HG03135 (cell line): ENCODE results near the gene CCDC102B.
"Not testable (repeated sequence)": the region's sequence is repeated elsewhere in the genome, so short reads cannot be mapped to it uniquely, and the experiment has no call there.

Experiments
- ATAC-seq: cut with Tn5 transposase; IDR thresholded peaks from one replicate; pipeline ENCODE4 v1.9.1; 2021; ENCODE audit warnings: mild to moderate bottlenecking, moderate library complexity; ENCODE audit not compliant: unreplicated experiment

CCDC102B gene

GRCh38 chr18:68826121-68826520, 28.2 kb downstream of the CCDC102B start:
- ATAC-seq, result no peak

- ATAC-seq, result no peak
Measured at GRCh38 chr18:68830256-68831045, 32.6 kb downstream of the CCDC102B start.

GRCh38 chr18:68833756-68834155, 35.9 kb downstream of the CCDC102B start:
- no peak for ATAC-seq

- ATAC-seq, result no peak
Measured at GRCh38 chr18:68837665-68838451, 40.0 kb downstream of the CCDC102B start.

- no peak for ATAC-seq
Measured at GRCh38 chr18:68839701-68840100, 41.8 kb downstream of the CCDC102B start.

GRCh38 chr18:68840554-68841263, 42.8 kb downstream of the CCDC102B start:
- ATAC-seq, result no peak

GRCh38 chr18:68841301-68841700, 43.4 kb downstream of the CCDC102B start:
- ATAC-seq, result no peak

GRCh38 chr18:68842951-68843350, 45.1 kb downstream of the CCDC102B start:
- no peak for ATAC-seq

- ATAC-seq, result no peak
Measured at GRCh38 chr18:68843473-68844089, 45.7 kb downstream of the CCDC102B start.

GRCh38 chr18:68847219-68847837, 49.4 kb downstream of the CCDC102B start:
- ATAC-seq, result no peak

- ATAC-seq, result no peak
Measured at GRCh38 chr18:68848242-68848641, 50.4 kb downstream of the CCDC102B start.

GRCh38 chr18:68854786-68855391, 57.0 kb downstream of the CCDC102B start:
- ATAC-seq, result no peak

GRCh38 chr18:68855491-68855890, 57.6 kb downstream of the CCDC102B start:
- ATAC-seq, result no peak

- ATAC-seq, result no peak
Measured at GRCh38 chr18:68861365-68861764, 63.5 kb downstream of the CCDC102B start.

GRCh38 chr18:68865021-68865420, 67.1 kb downstream of the CCDC102B start:
- ATAC-seq, result no peak

- no peak for ATAC-seq
Measured at GRCh38 chr18:68865503-68865902, 67.6 kb downstream of the CCDC102B start.

GRCh38 chr18:68873003-68873402, 75.1 kb downstream of the CCDC102B start:
- ATAC-seq, result no peak

GRCh38 chr18:68874361-68874760, 76.5 kb downstream of the CCDC102B start:
- no peak for ATAC-seq

GRCh38 chr18:68879947-68880346, 82.1 kb downstream of the CCDC102B start:
- ATAC-seq, result not testable (repeated sequence)

- no peak for ATAC-seq
Measured at GRCh38 chr18:68887410-68887809, 89.5 kb downstream of the CCDC102B start.
